Measurements from ENCODE around the gene NUCB1. TPM values are rescaled to one million over a fixed set of nuclear protein-coding genes. Genes with fewer than 3 reads are reported as not detected.

NUCB1 gene
- total RNA-seq, 2 donors from 2014 or later: 432 to 441 TPM

DNA sequence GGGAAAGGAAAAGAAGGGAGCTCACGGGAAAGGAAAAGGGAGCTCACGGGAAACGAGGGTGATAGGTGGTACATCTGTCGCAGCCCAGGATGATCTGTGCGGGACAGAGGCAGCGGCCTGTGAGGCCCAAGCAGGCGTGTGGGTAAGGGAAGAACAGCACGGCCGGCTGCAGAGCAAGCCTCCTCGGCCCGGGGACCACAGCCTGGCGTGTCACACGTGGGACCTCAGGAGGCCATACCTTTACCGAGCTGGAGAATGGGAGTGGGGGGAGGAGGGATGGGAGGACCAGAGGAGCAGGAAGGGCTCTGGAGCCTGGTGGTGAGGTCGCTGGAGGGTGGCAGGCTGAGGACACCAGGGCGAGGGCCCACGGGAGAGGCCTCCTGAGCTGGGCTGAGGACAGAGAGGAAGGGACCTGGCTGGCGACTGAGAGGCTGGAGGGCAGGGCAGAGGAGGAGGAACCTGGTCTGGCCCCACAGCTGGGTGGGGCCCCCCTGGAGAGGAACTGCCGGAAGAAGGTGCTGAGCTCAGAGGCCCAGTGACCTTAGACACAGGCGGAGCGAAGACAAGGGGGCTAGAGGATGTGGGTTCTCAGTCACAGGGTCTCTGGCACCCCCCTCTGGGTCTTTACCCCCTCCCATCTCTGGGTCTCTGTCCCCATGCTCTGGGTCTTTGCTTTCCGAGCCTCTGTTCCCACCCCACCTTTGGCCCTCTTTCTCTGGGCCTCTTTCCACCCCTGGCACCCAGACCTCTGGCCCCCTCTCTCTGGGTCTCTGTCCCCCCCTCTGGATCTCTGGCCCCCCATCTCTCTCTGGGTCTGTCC, 62.1 kb downstream of the NUCB1 start:
- no peaks in the 10 kb centered on the region for H3K27me3 ChIP-seq (replicated peaks; ENCODE audit: insufficient read depth)
- peaks cover 7% of the 10 kb centered on the region for H3K4me1 ChIP-seq (replicated peaks)
- H3K9me3 ChIP-seq: no peaks in the 10 kb centered on the region
- peak overlapping the region; percentile 22 to 44 for H3K27ac ChIP-seq
- intact Hi-C loops (cut with DNase I): loop anchor here (10.0 kb wide), 1 partner anchor 317 kb away; the partner anchor contains the start of gene CA11
- peak; percentile 46 for DNase-seq (ENCODE audit: low spot score)
- H3K4me3 ChIP-seq: no peak overlapping the region
- H3K36me3 ChIP-seq: no peaks in the 10 kb centered on the region
- TF ChIP-seq, protein P1, sequence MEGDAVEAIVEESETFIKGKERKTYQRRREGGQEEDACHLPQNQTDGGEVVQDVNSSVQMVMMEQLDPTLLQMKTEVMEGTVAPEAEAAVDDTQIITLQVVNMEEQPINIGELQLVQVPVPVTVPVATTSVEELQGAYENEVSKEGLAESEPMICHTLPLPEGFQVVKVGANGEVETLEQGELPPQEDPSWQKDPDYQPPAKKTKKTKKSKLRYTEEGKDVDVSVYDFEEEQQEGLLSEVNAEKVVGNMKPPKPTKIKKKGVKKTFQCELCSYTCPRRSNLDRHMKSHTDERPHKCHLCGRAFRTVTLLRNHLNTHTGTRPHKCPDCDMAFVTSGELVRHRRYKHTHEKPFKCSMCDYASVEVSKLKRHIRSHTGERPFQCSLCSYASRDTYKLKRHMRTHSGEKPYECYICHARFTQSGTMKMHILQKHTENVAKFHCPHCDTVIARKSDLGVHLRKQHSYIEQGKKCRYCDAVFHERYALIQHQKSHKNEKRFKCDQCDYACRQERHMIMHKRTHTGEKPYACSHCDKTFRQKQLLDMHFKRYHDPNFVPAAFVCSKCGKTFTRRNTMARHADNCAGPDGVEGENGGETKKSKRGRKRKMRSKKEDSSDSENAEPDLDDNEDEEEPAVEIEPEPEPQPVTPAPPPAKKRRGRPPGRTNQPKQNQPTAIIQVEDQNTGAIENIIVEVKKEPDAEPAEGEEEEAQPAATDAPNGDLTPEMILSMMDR (IDR thresholded peaks at IDR 0.05): no peak
- peak; percentile 74 for TF ChIP-seq POLR2A (IDR thresholded peaks at IDR 0.05)
- TF ChIP-seq POLR2AphosphoS5 (IDR thresholded peaks at IDR 0.05): no peak
- 69% methylated on average over 22 of the region's 22 CpGs for WGBS

DNA sequence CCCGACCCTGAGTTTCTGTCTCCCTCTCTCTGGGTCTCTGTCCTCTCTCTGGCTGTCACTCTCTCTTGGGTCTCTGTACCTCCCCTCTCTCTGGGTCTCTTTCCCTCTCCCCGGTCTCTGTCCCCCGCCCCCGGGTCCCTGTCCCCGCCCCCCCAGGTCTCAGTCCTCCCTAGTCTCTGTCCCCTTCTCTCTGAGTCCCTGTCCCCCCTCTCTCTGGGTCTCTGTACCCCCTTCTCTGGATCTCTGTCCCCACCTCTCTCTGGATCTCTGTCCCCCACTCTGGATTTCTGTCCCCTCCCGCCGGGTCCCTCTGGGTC, 62.7 kb downstream of the NUCB1 start:
- no peak for DNase-seq (ENCODE audit: low spot score)
- H3K36me3 ChIP-seq: no peaks in the 10 kb centered on the region
- intact Hi-C loops (cut with DNase I): loop anchor here (10.0 kb wide), 1 partner anchor 318 kb away; the partner anchor contains the start of gene CA11
- peak overlapping the region; percentile 22 to 93 for H3K27ac ChIP-seq
- H3K4me3 ChIP-seq: no peak overlapping the region
- H3K4me1 ChIP-seq (replicated peaks): peaks cover 7% of the 10 kb centered on the region
- TF ChIP-seq POLR2AphosphoS5 (IDR thresholded peaks at IDR 0.05) (no peak), POLR2A (IDR thresholded peaks at IDR 0.05) (no peak)
- TF ChIP-seq, protein P1 (IDR thresholded peaks at IDR 0.05): no peak
- no peaks in the 10 kb centered on the region for H3K9me3 ChIP-seq
- H3K27me3 ChIP-seq (replicated peaks; ENCODE audit: insufficient read depth): no peaks in the 10 kb centered on the region
- WGBS: 58% methylated on average over 7 of the region's 7 CpGs

DNA sequence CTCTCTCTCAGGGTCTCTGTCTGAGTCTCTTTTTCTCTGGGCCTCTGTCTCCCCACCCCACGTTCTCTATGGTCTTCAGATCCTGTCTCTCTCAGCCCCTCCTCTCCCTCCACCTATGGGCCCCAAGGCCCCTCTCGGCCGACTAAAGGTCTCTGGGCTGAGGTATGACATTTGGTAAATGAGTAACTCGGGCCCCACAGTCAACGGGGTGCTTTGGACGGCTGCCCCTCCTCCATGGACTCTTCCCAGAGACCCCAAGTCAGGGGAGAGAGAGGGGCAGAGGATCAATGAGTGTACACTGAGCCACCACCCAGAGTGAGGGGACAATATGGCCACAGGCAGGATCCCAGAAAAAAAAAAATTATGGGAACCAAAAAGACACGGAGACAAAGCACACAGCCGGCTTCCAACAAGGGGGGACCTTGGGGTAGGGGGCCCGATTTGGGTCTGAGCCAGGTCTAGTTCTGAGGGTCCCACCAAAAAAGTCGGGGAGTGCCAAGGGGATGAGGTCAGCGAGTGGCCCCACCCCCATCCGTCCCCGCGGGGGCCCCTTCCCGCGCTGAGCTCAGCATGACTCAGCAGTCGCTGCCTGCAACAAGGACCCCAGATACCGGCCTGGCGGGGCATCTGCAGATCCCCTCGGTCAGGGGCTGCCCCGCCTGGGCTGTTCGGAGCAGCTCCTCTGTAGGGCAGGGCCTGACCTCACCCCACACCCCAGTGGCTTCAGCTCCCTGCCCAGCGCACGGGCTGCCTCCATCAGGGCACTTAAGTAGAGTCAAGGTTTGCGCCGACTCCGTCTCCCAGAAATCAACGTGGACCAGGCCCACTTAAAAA, 63.5 kb downstream of the NUCB1 start:
- Histone ChIP-seq H3K4me1 (replicated peaks) (peaks cover 7% of the 10 kb centered on the region), H3K9me3 (no peaks in the 10 kb centered on the region), H3K36me3 (no peaks in the 10 kb centered on the region), H3K27ac (peak overlapping the region; percentile 93 to 95), H3K4me3 (peak overlapping the region in 1 of 2 donors; percentile 69), H3K27me3 (replicated peaks; ENCODE audit: insufficient read depth) (no peaks in the 10 kb centered on the region)
- TF ChIP-seq POLR2AphosphoS5 (IDR thresholded peaks at IDR 0.05) (peak; percentile 32), POLR2A (IDR thresholded peaks at IDR 0.05) (peak; percentile 35)
- TF ChIP-seq, protein P1 (IDR thresholded peaks at IDR 0.05): no peak
- DNase-seq (ENCODE audit: low spot score): peak; percentile 47
- WGBS: 22% methylated on average over 27 of the region's 28 CpGs
- intact Hi-C loops (cut with DNase I): loop anchor here (2.0 to 10.0 kb wide), 2 partner anchors 91 to 319 kb away; partner anchors contain the start of genes CA11 and PPP1R15A

DNA sequence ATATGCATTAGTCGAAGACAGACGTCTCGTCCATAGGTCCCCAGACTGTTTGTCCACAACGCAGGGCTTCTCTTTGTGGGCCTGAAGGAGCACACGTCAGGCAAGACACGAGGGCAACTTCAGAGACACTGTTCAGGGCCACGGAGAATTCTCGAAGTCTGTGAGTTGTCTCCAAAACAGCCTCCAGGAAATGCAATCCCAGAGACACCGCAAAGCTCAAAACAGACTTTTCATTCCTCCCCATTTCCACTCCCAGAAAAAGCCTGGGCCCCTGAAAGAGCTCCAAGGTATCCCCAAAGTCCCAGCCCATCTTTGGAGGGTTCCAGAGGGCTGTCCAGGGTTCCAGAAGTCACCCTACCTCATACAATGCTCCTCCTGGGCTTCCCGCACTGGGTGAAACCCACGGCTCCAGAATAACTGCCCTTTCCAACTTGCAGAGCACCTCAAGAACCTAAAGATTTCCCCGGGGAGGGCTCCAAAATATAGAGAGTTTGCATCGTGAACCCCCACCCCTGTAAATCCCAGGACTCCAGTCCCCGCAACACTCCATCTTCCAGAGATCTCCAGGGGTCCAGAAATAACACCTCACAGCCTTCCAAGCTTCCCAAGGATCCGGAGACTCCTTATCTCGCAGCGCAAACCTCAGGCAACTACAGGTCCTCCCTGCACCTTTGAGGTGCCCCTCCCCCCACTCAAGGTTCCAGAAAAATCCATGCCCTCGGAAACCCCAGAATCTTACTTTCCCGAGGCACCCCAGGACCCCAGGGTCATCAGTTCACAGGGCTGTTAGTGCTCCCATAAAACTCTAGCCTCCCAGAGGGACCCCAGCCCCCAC, 64.3 kb downstream of the NUCB1 start:
- H3K9me3 ChIP-seq: no peaks in the 10 kb centered on the region
- no peak for DNase-seq (ENCODE audit: low spot score)
- WGBS: 34% methylated on average over 15 of the region's 19 CpGs
- peaks cover 7% of the 10 kb centered on the region for H3K4me1 ChIP-seq (replicated peaks)
- no peaks in the 10 kb centered on the region for H3K36me3 ChIP-seq
- H3K4me3 ChIP-seq: peak overlapping the region; percentile 69 to 86
- H3K27me3 ChIP-seq (replicated peaks; ENCODE audit: insufficient read depth): no peaks in the 10 kb centered on the region
- intact Hi-C loops (cut with DNase I): loop anchor here (2.0 to 10.0 kb wide), 2 partner anchors 92 to 320 kb away; partner anchors contain the start of genes CA11 and PPP1R15A
- TF ChIP-seq POLR2AphosphoS5 (IDR thresholded peaks at IDR 0.05) (peak; percentile 2), POLR2A (IDR thresholded peaks at IDR 0.05) (no peak)
- H3K27ac ChIP-seq: peak overlapping the region; percentile 93 to 95
